Right hindlimb (tissue), 1 donor: Measurements from ENCODE around the gene GRID1.

Experiments used
- DNase-seq: peaks from one replicate; pipeline ENCODE4 v3.0.0-alpha.2; 2018

GRID1 gene

DNA sequence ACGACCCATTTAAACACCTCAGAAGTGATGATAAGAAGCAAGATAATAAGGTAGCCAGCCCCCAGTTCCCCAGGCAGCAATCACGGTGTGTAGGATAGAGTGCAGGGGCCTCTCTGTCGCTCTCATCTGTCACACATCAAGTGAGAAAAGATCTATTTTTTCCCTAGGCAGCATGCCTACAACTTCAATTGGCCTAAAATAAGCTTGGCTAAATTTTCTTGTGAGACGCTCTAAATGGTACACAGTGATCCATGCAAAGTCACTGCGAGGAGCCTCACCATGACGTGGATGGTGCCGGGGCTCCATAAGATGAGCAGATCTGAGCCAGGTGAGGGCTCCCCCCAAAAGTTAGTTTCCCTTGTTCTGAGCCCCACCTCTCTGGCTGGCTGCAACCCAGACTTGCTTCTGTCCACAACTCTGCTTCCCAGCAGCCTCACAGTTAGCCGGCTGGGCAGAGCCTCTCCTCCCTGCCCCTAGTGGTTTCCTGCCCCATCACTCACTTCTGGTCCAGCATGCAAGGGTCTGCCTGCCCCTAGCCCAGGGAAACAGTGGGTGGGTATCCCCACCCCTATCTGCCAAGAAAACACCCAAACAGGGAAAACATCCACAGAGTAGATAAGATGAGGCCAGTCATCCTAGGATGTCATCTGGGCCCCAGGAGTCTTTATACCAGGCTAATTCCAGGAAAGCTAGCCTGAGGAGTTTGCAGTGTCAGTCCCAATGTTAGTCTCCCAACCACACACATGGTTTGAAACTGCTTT, 342.1 kb downstream of the GRID1 start:
- DNase-seq, result no peak

DNA sequence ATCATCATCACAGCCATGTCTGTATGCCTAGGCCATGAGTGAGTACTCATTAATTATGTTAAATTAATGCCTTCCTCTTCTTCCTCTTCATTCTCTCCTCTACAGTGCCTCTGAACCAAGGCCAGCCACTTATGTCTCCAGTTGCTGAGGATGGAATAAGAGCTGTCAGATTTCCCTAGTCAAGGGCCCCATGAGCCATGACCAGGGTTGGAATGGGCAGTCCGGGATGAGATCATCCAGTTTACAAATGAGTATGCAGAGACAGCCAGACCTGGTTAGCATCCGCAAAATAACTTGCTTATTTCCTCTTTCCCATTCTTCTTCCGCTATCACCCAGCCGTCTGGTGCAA, 342.7 kb downstream of the GRID1 start:
- no peak for DNase-seq

DNA sequence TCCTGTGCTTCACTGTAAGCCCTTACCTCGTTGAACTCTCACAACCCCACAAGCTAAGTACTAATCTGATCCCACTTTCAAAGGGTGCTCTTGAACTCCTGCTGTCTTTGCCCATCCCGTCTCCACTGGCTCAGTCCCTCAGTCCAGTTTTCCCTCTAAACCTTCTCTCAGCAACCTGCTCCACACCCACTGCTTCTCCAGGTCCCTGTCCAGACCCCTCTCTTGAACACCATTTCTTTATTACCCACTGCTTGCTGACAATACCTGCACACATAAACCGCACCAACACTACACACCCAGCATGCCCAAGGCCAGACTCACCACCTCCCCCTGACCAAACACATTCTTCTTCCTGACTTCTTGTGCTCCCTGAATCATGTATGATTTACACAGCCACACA, 343.3 kb downstream of the GRID1 start:
- no peak for DNase-seq

DNA sequence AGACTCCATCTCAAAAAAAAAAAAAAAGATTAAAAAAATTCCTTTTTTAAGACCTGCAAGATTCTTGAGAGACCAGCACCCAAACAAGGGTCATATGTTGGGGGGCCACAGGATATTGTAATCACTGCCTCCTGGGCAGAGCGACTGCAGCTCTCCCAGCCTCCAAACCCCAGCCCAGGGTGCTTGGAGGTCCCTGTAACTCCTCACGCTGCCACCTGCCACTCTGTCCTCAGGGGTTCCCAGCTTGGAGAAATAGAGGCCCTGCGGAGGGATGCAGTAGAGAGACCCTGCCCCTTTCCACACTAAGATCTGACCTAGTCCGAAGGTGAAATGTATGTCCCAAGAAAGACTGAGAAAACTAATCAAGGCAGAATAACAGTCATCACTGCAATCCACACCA, 343.7 kb downstream of the GRID1 start:
- no peak for DNase-seq

DNA sequence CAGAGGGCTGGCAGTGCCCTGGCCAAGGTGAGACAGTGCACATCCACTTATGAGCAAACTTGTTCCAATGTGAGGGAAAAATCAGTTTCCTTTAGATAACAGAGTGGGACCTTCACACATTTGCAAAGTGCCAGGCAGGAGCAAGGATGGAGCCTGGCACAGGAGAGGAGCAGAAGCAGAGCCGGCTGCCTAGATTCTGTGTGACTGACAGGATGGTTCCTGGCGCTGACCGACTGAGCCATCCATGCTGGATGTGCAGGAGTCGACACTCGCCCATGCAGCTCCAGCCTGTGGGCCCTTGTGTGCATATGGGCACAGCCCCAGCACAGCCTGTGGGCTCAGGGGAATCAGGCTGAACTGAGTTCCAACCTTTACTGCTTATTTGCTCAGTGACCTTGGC, 346.5 kb downstream of the GRID1 start:
- DNase-seq, result no peak

DNA sequence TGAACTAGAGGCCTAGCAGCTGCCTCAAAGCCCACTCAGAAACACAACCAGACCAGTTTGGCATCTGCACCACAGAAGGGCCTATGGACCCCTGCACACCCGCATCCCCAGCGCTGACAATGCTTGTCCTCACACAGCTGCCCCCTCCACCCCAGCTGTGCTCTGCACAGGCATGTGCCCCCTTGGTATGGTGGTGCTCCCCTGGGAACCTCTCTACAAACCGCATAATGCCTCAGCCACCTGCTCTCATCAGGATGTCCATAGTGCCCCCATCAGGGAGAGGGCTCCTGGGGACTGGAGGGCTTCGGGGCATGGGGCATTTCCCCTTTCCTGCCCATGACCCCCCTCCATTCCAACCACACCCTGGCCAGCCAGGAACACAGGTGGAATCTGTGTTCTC, 347.5 kb downstream of the GRID1 start:
- no peak for DNase-seq

DNA sequence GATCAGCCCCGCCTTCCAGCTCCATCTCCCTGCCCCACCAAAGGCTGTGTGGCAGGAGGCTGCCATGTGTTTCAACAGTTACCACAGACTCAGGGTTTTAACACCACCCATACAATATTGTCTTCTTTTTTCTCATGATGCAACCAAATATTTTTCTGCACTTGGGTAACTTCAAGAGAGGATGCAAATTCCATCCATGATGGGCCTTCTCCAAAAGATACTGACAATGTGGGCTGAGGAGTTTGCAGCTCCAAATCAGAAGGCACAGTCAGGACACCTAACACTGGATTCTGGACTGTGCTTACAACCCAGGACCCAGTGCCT, 347.9 kb downstream of the GRID1 start:
- no peak for DNase-seq

DNA sequence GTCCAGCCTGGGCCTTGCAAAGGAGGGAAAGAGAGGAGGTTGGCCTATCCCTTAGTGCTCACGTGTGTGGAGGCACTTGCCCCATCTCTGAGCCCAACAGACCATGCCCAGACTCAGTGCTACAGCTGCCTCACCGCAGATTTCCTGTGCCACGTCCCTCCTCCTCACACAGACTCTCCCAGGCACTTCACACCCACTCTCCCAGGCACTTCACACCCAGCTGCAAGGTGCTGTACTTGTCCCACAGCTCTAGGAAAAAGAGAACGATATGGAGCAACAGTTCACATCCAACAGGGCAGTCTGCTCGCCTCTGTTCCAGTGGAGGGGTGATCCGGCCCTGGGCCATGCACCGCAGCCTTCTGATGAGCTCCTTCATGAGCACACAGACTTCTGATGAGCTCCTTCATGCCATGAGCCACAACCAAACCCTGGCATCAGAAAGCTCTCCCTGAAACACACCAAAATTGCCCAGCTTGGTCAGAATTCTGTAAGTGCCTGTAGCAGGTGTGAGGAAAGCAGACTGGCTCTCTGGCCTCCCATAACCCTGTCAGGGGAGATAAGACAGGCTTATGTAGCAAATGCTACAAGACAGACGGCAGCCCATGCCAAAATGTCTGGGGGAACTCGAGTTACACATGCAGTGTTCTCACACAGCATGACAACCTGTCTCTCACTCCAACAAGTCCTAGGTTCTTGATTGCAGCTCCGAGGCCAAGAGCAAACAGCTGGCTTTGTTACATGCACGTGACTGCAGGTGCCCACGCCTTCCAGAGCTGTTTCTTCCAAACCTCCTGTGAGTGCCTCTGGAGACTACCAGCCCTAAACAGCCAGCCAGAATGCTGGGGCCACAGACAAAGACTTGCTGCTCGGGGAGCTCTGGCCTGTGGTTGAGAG, 348.5 kb downstream of the GRID1 start:
- DNase-seq, result no peak

DNA sequence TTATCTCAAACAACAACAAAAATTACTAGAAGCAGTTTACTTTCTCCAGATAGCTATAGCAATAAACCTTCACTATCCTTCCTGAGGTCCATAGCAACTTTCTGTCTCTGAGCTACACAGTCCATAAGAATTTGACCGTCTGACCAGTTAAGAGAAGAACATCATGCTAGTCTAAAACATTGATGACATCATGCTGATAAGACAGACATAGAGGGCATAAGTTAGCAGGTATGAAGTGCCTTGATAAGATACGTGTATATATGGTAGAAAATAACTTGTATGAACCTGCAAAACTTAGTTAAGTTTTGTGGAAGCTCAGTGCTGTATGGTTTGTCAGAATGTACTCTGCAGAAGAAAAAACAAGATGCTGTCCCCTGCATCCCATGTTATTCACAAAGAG, 353.0 kb downstream of the GRID1 start:
- DNase-seq, result no peak

DNA sequence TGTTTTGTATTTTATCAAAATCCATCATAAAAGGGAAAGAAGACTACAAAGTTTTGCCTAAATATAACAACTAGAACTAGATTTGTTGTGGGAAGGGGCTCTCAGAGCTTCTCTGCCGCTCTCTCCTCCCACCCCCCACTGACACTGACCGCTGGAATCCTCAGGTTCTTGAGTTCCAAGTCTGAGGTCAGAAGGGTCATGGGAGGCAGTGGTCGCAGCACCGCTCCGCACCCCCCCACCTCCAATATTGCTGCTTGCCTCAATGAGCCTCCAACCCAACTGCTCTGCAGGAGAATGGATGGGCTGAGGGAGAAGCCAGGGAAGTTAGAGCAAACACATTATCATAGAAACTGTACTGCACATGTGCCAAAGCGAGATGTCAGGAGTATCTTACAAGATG, 359.4 kb downstream of the GRID1 start:
- no peak for DNase-seq

DNA sequence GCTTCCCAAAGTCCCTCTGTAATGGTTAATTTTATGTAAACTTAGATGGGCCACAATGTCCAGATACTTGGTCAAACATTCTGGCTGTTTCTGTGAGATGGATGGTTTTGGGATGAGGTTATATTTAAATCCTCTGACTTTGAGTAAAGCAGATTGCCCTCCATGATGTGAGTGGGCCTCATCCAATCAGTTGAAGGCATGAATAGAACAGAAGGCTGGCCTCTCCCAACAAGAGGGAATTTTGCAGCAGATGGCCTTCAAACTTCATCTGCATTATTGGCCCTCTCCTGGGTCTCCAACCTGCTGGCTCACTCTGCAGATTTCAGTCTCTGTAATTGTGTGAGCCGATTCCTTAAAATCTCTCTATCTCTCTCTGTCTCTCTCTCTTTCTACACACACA, 362.3 kb downstream of the GRID1 start:
- DNase-seq, result no peak

DNA sequence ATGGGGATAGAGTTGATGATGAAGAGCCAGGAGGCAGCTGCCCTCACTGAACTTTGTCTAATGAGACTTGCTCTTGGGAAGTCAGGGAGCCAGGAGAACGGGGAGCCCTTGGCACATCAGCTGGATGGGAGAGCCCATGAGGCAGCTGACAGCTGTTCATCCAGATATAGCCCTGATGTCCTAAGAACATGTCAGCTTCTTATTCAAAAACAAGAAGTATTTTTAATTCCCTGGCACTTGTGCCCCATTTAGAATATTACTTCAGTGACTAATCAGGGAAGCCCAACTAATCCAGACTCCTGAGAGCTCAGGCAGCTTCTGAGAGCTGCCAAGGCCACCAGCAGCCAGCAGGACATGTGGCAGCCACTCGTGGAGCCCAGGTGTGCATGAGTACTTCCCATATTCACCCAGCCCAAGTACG, 363.4 kb downstream of the GRID1 start:
- DNase-seq, result no peak

DNA sequence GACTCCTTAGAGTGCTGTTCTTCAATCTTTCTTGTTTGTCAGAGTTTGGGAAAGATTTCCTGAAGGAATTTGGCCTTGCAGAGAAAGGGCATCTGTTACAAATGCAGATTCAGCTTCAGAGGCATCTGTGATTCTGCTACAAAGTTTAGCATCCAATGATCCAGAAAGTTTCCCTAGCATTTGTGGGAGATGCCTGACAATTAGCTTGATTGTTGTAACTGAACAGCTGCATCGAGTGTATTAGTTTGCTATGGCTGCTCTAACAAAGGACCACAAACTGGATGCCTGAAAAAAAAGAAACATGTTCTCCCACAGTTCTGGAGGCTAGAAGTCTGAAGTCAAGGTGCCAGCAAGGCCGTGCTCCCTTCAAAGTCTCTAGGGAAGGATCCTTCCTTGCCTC, 365.1 kb downstream of the GRID1 start:
- DNase-seq, result no peak

DNA sequence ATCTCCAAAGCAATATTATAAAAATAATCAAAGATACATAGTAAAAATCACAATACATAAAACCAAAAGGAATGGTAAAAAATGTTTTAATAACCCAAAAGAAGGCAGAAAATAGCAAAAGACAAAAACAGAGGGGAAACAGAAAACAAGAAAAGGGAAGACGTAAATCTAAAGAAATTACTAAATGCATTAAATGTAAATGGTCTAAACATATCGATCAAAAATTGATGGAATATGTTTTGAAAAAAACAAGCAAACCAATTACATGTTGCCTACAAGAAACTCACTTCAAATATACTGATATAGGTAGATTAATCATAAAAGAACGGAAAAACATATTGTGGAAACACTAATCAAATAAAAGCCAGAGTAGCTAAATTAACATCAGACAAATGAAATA, 369.1 kb downstream of the GRID1 start:
- no peak for DNase-seq

DNA sequence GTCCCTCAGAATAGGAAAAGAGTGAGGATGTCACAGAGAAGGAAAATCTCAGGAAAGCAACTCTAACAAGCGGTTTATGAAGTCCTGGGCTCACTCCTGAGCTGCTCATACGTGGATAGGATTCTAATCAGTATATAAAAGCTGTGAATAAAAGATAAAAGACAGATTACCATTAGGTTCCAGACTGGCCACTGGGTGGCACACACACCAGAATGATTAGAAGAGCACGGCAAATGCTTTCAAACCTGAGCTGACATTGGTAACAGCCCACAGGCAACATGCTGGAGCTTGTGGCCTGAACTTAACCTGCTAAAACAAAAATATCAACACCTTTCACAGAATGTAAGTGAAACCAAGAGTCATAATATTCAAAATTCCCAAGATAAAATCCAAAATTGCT, 370.8 kb downstream of the GRID1 start:
- no peak for DNase-seq

DNA sequence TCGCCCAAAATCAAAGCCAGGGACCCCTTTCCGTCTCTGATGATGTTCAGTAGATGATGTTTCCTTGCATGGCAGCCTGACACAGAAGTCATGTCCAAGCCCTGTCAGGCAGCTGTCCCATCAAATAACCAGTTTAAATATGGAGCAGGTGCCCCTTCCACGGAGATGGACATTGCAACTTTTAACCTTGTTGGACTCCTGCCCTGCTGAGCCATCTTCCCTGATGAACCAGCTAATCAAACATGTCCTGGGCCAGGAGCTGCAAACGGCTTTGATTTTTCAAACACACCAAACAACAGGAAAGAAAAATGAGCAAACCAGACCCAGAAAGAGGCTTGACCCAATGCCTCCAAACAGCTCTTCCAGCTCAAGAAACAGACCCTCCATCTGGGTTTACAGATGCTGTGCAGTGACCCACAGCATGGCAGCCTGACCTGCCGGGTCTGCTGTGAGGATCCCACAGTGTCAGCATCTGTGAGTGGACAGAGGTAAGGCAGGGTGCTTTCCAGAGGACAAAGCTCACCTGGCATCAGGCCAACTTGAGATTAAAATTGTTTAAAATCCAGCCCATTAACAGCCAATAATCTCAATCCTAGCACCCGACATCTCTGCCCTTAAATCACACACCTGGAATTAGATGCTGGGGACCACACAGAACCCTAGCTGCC, 372.6 kb downstream of the GRID1 start:
- no peak for DNase-seq

DNA sequence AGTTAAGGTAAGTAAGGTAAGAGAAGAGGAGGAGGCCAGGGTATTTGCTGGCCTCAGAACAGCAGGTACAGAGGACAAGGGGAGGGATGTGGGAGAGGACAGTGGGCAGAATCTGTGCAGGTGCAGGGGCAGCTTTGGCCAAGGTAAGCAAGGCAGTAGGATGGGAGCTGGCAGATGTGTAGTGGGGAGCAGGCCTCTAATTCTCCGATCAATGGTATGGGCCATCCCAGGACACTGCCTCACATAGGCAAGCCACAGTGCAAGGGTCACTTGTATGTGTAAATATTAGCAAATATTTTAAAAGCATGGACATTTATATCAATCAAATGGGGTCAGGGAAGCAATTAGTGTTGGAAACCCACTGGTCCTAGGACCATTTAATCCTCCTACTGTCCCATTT, 373.5 kb downstream of the GRID1 start:
- no peak for DNase-seq

DNA sequence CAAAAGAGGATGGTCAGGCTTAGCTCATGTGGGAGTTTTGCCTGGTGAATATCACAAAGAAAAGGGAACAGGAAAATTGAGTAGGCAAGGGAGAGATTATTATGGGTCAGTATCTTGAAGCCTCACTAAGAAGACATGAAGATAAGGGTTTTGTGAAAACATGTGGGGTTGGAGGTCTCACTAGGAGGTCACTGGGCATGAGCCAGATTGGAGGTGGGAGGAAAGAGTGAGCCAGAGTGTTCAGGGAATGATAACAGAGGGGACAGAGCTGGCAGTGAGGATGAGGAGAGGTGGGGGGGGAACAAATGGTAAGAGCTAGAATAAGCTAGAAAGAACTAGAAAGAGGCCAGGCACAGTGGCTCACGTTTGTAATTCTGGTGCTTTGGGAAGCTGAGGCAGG, 374.3 kb downstream of the GRID1 start:
- no peak for DNase-seq

DNA sequence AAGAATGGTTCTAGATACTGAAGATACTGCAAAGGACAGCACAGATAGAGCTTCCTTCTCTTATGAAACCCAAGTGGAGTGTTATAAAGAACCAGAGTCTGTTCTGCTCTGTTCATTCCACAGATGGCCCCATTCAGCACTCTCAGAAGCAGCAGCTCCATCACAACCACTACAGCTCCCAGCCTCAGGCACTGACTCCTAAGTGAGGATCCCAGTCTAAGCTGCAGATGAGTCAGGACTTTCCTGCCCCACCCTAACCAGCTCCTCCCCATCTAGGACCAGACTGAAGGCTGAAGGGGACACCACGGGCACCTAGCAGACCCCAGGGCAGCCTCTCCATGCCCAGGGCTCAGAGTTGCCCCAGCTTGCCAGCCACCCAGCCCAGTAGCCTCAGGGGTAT, 379.8 kb downstream of the GRID1 start:
- DNase-seq, result no peak

DNA sequence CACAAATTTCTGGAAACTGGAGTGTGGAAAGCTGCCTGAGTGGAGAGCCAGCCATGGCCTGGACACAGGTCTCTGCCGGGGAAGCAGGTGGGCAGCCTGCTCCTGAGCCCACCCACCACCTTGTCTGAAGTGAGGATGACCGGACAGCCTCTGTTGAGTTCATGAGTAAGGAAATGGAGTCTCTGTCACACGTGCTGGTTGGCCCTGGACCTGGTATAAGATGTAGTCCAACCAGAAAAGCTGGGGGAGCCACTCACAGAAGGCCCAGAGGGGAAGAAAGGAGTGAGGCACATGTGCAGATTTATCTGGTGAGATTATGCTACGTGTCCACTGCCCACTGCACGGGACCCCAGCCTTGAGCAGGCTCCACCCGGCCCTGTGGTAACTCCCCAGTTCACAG, 383.5 kb downstream of the GRID1 start:
- no peak for DNase-seq

DNA sequence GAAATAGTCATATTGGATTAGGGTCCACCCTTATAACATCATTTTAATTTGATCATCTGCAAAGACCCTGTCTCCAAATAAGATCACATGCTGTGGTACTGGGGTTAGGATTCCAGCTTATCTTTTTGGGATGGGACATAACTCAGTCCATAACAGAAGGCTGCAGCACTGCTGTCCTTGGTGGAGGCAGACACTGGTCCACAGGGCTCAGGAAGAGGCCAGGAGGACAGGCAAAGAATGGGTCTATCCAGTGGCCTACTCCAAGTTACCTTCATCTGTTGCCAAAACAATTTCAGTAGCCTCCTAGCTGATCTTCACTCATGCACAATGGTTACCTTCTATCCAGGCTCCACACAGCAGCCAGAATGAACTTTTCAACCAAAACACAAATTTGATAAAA, 387.0 kb downstream of the GRID1 start:
- no peak for DNase-seq

DNA sequence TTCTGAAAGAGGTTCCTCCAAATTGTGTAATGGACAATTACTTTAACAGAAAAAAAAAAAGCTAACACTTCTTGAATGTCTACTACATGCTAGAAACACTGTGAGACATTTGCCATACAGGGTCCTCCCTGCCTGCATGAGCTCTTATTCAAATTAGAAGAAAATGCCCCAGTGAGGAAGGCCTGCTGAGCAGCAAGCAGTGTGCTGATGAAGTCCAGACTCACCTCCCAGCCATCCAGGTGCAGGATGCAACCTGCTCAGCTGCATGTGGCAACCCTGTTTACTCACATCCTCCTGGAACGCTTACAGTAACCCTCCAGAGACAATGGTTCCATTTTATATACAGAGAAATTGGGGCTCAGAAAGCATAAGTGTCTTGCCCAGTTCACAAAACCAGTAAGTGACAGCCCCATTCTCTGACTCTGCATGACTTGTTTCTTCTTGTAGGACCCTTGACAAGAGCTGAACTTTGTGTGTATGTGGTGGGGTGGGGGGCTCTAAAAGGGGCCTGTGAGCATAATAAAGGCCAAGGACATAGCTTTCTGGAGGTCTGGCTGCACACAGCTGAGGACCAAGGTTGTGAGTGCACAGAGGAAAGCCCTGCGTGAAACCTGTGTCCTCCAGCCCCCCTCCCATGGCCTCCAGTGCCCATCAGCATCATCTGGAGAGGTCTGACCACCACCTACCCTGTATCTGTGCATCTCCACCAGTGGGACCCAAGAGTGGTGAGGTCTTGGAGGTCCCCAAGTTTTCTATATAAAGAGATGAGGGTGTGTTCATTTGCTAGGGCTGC, 387.8 kb downstream of the GRID1 start:
- DNase-seq, result no peak

DNA sequence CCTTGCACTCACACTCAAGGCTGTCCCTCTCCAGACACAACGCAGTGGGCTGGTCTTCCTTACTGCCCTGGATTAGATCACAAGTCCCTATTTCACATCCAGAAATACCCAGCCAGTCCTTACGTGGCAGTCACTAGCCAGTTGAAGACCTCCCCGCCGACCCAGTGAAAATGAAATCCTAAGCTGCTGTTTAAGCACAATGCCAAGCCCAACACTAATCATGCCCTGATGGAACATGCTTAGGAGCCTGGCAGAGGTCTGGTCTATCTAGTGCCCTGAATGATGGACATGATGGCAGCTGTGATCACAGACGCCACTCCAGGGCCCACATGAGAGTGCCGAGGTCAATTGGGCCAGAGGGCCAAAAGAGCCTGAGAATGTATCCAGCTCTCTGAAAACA, 389.0 kb downstream of the GRID1 start:
- no peak for DNase-seq
